HG02678 (cell line): ENCODE results near the gene PLIN4.

Experiments used
- ATAC-seq: cut with Tn5 transposase; IDR thresholded peaks from one replicate; pipeline ENCODE4 v1.9.1; 2021; ENCODE audit warnings: mild to moderate bottlenecking, moderate library complexity; ENCODE audit not compliant: unreplicated experiment

Gene PLIN4

DNA sequence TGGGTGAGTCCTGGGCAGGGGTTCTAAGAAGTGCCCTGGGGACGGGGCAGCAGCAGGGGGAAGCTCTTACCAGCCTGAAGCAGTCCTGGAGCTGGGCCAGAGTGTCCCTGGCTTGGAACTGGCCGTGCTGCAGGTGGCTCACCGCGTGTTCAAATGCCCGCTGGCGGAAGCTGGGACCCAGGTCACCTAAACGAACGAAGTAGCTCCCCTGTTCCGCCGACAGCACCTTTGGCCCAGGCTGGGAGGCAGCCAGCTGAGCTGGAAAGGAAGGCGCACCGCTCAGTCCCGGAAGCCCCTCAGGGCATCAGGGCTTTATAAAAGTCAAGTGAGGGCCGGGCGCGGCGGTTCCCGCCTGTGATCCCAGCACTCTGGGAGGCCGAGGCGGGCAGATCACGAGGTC is 9.6 kb downstream of the PLIN4 start:
- ATAC-seq: no peak

DNA sequence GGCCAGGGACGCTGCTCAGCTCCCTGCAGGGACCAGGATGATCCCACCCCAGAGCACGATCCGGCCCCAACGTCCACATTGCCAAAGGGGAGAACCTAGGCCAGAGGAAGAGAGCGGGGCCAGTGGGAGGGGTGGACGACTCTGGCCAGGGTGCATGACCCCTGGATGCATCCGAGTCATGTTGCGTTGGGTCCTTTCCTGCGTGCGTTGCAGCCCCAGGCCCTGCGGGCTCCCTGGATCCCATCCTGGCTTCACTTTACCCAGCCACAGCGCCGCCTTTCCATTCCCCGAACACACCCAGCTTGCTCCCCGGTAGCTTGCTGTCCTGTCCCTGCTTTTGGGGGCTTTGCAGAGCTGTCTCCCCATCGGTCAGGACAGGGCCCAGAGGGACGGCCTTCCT is 10.5 kb downstream of the PLIN4 start:
- no peak for ATAC-seq

DNA sequence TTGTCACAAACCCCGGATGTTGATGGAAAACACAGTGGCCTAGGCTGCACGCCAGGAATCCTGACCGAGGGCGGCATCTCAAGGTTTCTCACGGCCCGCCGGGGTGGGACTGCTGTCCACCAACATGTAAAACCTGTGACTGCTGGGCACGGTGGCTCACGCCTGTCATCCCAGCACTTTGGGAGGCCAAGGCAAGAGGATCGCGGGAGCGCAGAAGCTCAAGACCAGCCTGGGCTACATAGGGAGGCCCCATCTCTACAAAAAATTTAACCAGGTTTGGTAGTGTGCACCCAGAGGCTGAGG is 11.2 kb downstream of the PLIN4 start:
- ATAC-seq: no peak

DNA sequence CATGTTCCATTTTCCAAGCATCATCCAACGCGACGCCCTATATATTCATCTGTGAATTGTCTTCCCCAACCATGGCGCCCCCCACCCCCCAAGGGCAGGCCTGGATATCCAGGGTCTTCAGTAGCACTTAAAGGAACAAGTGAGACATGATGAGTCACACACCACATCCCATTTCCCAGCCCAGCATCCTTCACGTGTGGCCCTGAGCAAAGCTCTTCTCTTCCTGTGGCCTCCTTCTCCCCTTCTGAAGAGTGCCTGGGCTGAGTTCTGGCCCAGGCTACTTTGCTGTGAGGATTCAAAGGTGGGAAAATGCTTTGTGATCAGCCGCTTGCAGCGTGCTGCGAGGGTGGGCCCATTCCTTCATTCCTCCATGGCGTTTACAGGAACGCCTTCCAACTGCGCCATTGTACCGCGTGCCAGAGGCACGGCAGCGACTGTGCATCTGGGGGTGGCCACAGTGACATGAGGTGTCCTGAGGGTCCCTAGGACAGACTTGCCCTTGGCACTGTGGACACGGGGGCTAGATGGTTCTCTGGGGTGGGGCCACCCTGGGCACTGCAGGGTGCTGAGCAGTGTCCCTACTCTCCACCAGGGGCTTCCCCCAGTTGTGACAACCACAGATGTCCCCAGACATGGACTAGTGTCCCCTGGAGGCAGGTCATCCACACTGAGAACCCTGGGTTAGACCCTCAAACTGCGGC is 11.7 kb downstream of the PLIN4 start:
- ATAC-seq: no peak

DNA sequence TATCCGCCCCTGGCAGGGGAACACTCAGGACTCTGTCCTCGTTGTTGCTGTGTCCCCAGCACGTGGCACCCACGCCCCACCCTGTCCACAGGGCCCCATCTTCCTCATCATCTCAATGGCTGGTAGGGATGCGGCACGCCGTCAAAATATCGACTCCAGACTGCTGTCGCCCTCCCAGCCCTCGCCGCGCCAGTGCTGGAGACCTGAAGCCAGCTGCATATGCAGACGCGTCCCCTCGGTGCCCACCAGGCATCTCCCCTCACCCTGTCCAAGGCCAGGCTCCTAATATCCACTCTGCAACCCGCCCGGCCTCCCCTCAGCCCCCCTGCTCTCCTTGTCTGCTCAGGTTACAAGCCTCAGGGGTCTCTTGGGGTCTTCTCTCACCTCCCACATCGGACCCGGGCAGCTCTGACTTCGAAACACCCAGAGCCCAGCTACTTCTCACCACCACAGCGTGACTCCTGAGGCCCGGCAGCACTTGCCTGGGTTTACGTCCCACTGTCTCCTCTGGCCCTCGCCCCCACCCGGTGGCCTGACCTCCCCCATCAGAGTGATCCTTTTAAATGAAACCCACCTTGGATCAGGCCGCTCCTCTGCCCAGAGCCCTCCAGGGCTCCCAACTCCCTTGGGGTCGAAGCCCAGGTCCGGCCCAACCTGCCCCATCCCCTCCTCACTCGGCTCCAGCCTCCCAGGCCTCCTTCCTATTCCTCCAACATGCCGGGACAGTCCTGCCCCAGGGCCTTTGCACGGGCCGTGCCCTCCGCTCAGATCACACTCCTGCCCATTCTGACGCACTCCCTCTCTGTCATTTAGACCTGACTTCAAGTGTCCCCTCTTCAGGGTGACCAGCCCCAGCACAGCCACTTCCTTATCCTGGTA is 12.5 kb downstream of the PLIN4 start:
- no peak for ATAC-seq

DNA sequence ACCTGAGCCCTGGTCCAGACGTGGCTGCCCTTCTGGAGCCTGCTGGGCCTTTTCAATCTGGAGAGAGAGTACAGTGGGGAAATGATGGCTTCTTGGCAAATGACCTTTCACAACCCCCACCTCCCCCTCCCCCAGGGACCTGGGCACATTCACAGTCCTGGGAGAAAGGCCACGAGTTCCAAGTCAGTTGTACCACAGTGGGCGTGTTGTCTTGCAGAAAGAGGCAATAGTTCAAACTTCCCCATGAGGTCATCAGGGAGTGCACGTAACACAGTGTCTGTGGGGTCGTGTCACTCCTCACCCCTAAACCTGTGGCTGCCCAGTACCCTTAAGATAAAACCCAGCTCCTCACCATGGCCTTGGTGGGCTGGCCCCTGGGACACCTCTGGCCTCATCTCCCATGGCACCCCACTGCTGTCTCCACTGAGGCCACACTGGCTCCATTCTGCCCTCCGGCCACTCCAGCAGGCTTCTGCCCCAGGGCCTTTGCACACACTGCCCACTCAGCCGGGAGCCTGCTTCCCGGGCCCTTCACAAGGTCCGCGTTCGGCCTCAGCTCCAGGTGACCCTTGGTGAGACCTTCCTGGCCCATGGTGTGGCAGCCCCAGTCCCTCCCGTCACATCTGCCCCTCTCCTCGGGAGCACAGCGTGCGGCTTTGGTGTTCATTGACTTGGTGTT is 13.3 kb downstream of the PLIN4 start:
- ATAC-seq: no peak

DNA sequence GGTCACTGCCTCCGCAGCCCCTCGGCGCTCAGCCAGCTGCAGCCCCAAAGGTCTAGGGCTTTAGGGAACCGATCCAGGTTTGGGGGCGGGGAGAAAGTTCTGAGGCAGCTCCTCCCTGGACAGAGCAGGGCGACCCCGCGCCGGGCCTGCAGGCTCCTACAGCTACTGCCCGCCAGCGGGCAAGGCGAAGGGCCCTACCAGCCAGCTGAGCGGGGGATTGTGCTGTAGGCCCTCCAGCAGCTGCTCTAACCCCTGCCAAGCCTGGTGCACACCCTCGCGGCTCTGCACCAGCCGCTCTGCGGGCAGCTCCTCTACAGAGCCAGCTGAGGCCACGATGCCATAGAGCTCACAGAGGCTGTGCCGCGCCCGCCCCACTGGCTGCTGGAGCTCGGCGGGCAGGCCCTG is 14.0 kb downstream of the PLIN4 start:
- ATAC-seq: no peak

DNA sequence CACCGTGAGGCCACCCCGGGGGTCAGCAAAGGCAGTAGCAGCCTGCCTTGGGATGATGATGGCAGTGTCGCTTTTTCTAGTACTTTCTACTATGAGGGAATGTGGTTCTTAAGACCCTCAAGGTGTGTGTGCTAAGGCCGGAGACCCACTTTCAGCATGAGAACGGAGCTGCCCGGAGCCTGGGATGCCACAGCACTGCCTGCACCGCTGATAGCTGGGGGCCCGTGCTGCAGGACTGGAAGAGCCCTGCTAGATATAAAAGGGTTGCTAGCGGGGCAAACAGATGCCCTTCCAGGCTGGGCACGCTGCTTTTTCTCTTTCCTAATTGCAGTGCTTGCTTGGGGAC is 14.5 kb downstream of the PLIN4 start:
- no peak for ATAC-seq

DNA sequence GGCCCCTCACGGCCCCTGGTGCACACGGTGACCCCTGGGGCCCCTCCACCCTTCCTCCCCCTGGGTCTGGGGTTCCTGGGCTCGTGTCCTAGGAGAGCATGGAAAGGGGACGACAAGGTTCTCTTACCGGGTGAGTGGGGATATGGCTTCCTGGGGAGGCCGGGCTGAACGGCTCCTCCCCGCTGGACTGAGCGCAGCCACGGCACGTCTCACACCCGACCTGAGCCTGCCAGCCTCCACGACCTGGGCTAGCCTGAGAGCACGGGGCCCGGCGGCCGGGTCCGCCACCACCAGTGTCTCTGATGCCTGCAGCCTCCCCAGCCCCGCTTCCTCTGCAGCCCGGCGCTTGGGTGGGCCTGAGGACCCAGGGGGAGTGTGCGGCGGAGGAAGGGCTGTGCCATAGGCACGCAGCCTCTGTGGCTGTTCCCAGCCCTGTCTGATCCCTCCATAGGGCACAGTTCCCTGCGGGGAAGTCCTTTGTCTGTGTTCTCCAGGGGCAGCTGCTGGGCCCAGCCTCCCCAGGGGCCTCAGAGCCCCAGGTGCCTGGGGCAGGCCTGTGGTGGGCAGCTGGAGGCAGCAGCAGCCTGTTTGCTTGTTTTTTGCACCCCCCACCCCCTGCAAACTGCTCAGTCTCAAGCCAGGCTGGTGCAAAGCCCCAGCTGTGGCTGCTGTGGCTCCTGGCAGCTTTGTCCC is 15.0 kb downstream of the PLIN4 start:
- ATAC-seq: no peak

DNA sequence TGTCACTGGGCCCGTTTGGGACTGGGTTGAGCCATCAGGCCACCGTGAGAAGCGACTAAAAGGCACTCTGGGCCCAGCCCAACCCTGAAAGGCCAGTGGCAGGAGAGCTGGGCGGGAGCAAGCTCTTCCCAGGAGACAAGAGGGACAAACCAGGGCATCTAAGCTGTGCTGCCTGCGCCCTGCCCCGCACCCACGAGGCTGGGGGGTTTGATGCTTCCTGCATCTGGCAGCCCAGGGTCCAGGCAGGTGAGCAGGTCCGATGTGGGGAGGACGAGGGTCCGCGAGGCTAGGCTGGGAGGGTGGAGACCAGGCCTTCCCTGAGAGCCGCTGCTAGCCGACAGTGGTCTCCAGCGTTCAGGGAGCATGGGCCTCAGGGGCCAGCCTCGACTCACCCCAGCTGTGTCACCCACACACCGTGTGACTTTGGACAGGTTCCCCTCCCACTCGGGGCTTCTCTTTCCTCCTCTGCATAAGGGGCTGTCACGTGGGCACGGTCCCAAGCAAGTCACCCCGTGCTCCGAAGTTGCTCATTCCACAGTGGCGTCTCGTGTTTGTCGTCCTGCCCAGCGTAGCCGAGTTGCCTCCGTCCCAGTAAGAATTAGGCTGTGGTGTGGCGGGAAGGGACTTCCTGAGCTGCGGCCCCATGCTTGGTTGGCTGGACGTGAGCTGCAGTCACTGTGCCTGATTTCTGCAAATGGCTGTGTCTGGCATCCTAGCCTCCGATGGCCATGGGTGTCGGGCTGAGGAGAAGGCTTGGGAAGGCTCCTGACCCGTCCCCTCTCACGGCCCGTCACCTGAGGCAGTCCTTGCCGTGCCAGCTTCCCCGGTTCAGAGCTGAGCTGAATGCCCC is 15.8 kb downstream of the PLIN4 start:
- ATAC-seq: no peak

DNA sequence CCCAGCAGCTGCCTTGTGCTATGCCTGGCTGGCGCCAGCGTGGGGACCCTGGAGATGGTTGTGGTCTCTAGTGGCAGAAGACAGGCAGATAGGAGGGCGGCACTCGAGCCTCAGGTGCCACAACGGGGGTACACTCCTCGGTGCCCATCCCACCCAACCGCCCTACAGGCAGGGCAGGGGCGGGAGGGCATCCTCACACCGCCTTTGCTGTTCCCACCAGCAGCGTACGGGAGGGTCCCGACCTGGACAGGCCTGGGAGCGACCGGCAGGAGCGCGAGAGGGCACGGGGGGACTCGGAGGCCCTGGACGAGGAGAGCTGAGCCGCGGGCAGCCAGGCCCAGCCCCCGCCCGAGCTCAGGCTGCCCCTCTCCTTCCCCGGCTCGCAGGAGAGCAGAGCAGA is 16.6 kb downstream of the PLIN4 start:
- ATAC-seq: no peak

DNA sequence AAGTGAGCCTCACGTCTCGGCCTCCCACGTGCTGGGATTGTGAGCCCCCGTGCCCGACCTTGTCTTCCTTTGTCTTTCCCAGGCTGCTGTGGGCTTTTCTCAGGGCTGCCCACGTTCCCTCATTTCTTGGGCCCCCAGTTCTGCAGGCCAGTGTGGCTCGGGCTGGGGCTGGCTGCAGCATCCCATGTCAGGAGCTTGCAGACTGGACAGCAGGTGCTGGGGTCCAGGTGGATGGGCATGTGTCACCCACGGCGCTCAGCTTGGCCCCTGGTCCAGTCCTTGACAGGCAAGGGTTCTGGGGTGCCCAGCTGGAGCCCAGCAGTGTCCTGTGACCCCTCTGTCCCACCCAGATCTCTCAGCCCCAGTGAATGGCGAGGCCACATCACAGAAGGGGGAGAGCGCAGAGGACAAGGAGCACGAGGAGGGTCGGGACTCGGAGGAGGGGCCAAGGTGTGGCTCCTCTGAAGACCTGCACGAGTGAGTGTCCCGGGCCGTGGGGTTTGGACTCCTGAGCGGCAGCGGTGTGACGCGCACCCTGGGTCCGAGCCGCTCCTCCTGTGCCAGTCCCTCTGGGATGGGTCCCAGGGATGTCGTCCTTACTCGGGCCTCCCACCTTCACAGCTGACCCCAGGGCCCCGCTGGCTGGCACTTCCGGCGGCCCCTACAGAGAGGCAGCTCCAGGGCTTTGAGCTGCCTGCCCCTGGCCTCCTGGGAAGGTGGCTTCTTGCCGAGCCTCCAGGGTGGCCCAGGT is 17.3 kb downstream of the PLIN4 start:
- ATAC-seq: no peak

DNA sequence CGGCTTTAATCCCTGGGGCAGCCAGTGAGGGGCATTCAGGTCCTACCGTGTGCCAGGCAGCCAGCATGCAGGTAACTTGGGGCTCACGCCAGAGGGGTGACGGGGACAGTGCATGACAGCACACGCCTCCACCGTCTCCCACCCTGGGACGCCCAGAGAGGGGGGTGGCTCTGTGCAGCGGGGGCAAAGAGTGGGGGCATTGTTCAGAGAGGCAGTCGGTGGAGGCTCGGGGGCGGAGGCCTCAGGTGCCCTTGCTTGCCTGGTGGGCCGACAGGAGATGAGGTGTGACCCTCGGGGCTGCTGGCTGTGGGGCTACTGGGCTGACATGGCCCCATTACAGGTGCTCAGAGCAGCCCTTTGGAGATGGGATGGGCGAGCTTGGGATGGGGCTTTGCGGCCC is 18.4 kb downstream of the PLIN4 start:
- ATAC-seq: no peak

DNA sequence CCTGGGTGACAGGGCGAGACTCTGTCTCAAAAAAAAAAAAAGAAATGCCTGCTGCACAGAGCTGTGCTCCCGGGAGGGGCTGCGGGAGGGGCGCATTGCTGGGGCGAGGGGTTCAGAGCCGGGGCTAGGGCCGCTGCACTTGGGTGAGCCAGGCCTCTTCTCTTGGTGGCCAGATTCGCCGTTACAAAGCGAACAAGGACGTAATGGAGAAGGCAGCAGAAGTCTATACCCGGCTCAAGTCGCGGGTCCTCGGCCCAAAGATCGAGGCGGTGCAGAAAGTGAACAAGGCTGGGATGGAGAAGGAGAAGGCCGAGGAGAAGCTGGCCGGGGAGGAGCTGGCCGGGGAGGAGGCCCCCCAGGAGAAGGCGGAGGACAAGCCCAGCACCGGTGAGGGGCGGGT is 19.0 kb downstream of the PLIN4 start:
- no peak for ATAC-seq

DNA sequence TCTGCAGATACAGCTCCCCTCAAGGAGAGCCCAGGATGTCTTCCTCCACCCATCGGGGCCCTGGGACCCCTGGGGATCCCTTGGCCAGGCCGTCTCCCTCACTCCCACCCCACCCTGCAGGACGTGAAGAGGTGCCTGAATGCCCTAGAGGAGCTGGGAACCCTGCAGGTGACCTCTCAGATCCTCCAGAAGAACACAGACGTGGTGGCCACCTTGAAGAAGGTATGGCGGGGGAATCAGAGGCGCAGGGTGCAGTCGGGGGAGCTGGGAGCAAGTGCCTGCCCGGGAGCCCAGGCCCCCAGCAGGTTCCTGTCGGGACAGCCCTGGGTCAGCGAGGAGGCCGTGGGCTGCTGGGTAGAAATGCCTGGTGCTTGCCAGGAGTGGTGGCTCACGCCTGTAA is 19.6 kb downstream of the PLIN4 start:
- no peak for ATAC-seq

DNA sequence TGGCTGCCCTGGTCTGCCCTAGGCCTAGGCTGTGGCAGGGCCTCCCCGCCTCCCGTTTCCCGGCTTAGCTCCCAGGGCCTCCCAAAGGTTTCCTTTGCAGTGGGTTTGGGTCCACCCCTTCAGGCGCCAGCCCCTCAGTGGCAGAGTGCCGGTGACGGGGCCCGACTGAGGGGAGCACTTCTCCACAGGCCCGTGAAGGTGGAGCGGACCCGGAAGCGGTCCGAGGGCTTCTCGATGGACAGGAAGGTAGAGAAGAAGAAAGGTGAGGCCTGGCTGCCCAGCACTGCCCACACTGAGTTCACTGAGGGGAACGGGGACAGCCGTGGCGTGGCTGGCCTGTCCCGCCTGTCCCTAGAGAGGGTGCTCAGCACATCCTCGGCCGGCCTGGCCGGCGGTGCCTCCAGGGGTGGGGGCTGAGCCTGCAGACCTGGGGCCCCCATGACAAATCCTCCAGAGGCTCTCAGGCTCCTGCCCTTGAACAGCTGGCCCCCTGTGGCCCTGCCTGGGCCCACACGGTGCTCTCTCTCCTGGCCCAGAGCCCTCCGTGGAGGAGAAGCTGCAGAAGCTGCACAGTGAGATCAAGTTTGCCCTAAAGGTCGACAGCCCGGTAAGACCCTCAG is 20.4 kb downstream of the PLIN4 start:
- no peak for ATAC-seq

DNA sequence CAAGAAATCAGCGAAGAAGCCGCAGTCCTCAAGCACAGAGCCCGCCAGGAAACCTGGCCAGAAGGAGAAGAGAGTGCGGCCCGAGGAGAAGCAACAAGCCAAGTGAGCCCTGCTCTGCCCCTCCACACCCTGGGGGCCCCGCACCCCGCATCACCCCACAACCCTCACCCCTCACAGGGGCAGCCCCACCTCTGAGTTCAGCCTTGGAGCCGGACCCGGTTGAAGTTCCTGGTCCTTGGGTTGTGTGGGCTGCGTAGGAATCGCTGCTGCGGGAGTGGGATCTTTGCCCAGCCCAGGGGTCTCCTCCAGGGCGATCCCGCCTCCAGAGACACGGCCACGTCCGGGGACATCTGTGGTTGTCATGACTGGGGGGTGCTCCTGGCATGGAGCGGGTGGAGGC is 22.0 kb downstream of the PLIN4 start:
- ATAC-seq: no peak

DNA sequence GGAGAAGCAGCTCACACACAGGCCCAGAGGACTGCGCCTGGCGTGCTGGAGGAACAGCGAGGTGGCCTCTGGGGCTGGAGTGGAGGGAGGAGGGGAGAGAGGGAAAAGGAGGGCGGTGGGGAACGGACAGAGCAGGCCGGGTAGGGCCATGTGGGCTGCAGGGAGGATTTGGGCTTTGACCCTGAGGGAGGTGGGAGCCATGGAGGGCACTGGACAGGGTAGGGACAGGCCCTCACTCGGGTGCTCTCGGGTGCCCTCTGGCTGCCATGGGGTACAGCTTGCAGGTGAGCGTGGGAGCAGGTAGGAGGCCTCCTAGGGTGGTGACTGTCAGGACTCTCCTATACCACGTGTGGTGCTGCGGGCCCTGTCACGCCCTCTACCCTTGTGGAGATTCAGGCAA is 22.8 kb downstream of the PLIN4 start:
- no peak for ATAC-seq

DNA sequence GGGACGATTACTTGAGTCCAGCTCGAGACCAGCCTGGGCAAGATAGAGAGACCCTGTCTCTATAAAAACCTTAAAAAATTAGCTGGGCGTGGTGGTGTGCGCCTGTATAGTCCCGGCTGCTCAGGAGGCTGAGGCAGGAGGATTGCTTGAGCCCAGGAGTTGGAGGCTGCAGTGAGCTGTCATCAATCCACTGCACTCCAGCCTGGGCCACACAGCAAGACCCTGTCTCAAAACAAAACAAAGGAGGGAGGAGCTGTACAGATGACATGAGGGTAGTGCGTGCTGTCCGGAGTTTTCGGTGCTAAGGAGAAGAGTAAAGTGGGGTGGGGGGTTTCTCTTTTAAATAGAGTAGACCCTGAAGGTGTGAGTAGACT is 23.6 kb downstream of the PLIN4 start:
- no peak for ATAC-seq
